Kidney (tissue), 14 donors: ENCODE data around the gene PFDN1. TPM values are rescaled to one million over a fixed set of nuclear protein-coding genes. Genes with fewer than 3 reads are reported as not detected.
"Not testable (repeated sequence)": the region's sequence is repeated elsewhere in the genome, so short reads cannot be mapped to it uniquely, and the experiment has no call there.

Experiments used
- DNase-seq, 5 donors: peaks; one replicate each; pipeline ENCODE4 v3.0.0-alpha.2; 2013 to 2020
- FAIRE-seq: peaks from 2 replicates; lab custom pipeline; 2012; peaks lifted over from hg19 to GRCh38; lab: Jason Lieb, UNC
- H3K27ac ChIP-seq, 2 donors: one replicate each; pipeline ENCODE4 v1.7.0; 2013; ENCODE audit warnings: low read depth in 2 of 2, low read length in 2 of 2, inconsistent platforms in 1 of 2
- H3K27me3 ChIP-seq: one replicate; pipeline ENCODE4 v1.7.1; 2013; ENCODE audit warnings: low read length, inconsistent platforms; ENCODE audit not compliant: control insufficient read depth, insufficient read depth
- H3K36me3 ChIP-seq, 3 donors: one replicate each; pipeline versions ENCODE4 v1.7.0 to v1.7.1; 2013; ENCODE audit warnings: low read length in 3 of 3, control low read depth in 1 of 3, inconsistent platforms in 1 of 3; ENCODE audit not compliant: insufficient read depth in 3 of 3, control insufficient read depth in 2 of 3
- H3K4me1 ChIP-seq, 3 donors: one replicate each; pipeline versions ENCODE4 v1.7.0 to v1.7.1; 2013; ENCODE audit warnings: low read length in 3 of 3, inconsistent platforms in 1 of 3, low read depth in 1 of 3; ENCODE audit not compliant: control insufficient read depth in 2 of 3, insufficient read depth in 2 of 3
- H3K4me3 ChIP-seq, 3 donors: one replicate each; pipeline versions ENCODE4 v1.7.0 to v1.8.1; 2013; ENCODE audit warnings: low read length in 3 of 3, control low read depth in 1 of 3, inconsistent platforms in 1 of 3
- H3K9ac ChIP-seq, 3 donors: one replicate each; pipeline versions ENCODE4 v1.7.0 to v1.7.1; 2013; ENCODE audit warnings: low read length in 3 of 3, control low read depth in 1 of 3, inconsistent platforms in 1 of 3
- H3K9me3 ChIP-seq, 3 donors: one replicate each; pipeline versions ENCODE4 v1.7.0 to v1.7.1; 2013; ENCODE audit warnings: low read length in 3 of 3, control low read depth in 1 of 3, inconsistent platforms in 1 of 3; ENCODE audit not compliant: control insufficient read depth in 2 of 3, insufficient read depth in 1 of 3
- intact Hi-C: fragments of 100-400 bp; cut with DNase I; formaldehyde crosslinking; loops from one replicate; pipeline ENCODE4 v1.11.1; 2022
- polyA plus RNA-seq: library from polyadenylated mRNA; stranded (reverse); fragments of 350-450 nt; fragmentation: Illumina TruSeq; extraction: RNeasy Lipid Tissue Mini Kit (QIAGEN cat#74804); gene quantifications from one replicate; pipeline ENCODE4 v1.2.3, GENCODE V29; 2014; ENCODE audit warnings: low read depth, low replicate concordance; ENCODE audit not compliant: insufficient read depth
- total RNA-seq: library from RNA; stranded (reverse); fragmentation: NEBNext Ultra II Directional; extraction: Animal tissue kit (Norgen Biotek cat#: 25700); gene quantifications from one replicate; pipeline ENCODE4 v1.2.1, GENCODE V29; 2021
- TF ChIP-seq, protein P1 (sequence below): IDR thresholded peaks from 3 replicates; pipeline ENCODE4 v1.5.1; 2012; ENCODE audit warnings: mild to moderate bottlenecking, moderate library complexity, borderline replicate concordance; ENCODE audit not compliant: insufficient read depth; ENCODE audit errors: extremely low read depth
- donor health status: control.
- donor health status: control.
- donor health status: control.
- donor health status: control.
- donor health status: control.
- donor health status: DM: yes; HTN: yes; CAD: no.
- donor health status: Normal renal cell carcinoma (clear cell type).

Gene PFDN1
- total and polyA plus RNA-seq, 2 donors from 2014 or later: 48.9 to 85.8 TPM

- FAIRE-seq (no peak), DNase-seq (no peak)
- no peaks in the 10 kb centered on the region for H3K27me3 ChIP-seq
- H3K9me3 ChIP-seq: no peaks in the 10 kb centered on the region
- intact Hi-C loops: no loop called here
- no peak overlapping the region for H3K27ac ChIP-seq
- H3K4me1 ChIP-seq: peaks cover 0 to 32% (median 15%) of the 10 kb centered on the region in 3 donors
- TF ChIP-seq, protein P1, sequence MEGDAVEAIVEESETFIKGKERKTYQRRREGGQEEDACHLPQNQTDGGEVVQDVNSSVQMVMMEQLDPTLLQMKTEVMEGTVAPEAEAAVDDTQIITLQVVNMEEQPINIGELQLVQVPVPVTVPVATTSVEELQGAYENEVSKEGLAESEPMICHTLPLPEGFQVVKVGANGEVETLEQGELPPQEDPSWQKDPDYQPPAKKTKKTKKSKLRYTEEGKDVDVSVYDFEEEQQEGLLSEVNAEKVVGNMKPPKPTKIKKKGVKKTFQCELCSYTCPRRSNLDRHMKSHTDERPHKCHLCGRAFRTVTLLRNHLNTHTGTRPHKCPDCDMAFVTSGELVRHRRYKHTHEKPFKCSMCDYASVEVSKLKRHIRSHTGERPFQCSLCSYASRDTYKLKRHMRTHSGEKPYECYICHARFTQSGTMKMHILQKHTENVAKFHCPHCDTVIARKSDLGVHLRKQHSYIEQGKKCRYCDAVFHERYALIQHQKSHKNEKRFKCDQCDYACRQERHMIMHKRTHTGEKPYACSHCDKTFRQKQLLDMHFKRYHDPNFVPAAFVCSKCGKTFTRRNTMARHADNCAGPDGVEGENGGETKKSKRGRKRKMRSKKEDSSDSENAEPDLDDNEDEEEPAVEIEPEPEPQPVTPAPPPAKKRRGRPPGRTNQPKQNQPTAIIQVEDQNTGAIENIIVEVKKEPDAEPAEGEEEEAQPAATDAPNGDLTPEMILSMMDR: no peak
- no peak overlapping the region for H3K4me3 ChIP-seq
- H3K36me3 ChIP-seq: peaks cover 0 to 6% (median 2%) of the 10 kb centered on the region in 3 donors
- no peak overlapping the region for H3K9ac ChIP-seq
Observed at GRCh38 chr5:140202610-140203009, 100.3 kb downstream of the PFDN1 start.

- no peak overlapping the region for H3K27ac ChIP-seq
- FAIRE-seq (no peak), DNase-seq (no peak)
Observed at GRCh38 chr5:140202078-140202477, 100.8 kb downstream of the PFDN1 start.

DNA sequence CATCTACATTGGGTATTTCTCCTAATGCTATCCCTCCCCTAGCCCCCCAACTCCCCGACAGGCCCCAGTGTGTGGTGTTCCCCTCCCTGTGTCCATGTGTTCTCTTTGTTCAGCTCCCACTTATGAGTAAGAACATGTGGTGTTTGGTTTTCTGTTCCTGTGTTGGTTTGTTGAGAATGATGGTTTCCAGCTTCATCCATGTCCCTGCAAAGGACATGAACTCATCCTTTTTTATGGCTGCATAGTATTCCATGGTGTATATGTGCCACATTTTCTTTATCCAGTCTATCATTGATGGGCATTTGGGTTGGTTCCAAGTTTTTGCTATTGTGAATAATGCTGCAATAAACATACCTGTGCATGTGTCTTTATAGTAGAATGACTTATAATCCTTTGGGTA lies 104.0 kb downstream of the PFDN1 start:
- H3K36me3 ChIP-seq, H3K4me3 ChIP-seq, H3K9me3 ChIP-seq, H3K27me3 ChIP-seq, H3K9ac ChIP-seq, intact Hi-C loops, DNase-seq, H3K27ac ChIP-seq, FAIRE-seq: not testable (repeated sequence)
- peaks cover 0 to 32% (median 9%) of the 10 kb centered on the region in 3 donors for H3K4me1 ChIP-seq

More at GRCh38 chr5:140202078-140202477, 100.8 kb downstream of the PFDN1 start:
- Histone ChIP-seq H3K4me1 (peaks cover 0 to 31% (median 15%) of the 10 kb centered on the region in 3 donors), H3K9ac (no peak overlapping the region), H3K4me3 (no peak overlapping the region), H3K27me3 (no peaks in the 10 kb centered on the region), H3K9me3 (no peaks in the 10 kb centered on the region), H3K36me3 (peaks cover 0 to 6% (median 2%) of the 10 kb centered on the region in 3 donors)
- TF ChIP-seq, protein P1: no peak
- intact Hi-C loops: no loop called here

DNA sequence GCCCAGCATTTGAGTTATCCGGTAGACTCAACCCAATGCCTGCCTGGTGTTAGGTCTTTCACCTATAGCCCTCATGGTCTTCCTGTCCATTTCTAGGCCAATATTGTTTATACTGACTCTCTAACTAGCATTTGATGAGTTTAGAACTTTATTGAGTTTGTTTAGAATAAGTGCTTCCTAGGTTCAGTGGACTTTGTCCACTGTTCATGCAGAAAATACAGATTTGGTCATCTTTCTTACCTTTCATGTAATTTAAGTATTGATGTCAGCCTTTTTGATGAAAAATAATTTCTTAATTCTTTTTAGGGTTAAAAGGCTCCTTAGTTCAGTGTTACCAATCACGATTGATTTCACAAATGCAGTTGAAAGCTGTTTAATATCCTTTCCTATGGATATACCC lies 105.9 kb downstream of the PFDN1 start:
- Histone ChIP-seq H3K27me3 (no peaks in the 10 kb centered on the region), H3K9me3 (no peaks in the 10 kb centered on the region), H3K9ac (no peak overlapping the region), H3K36me3 (peaks cover 0 to 7% (median 6%) of the 10 kb centered on the region in 3 donors), H3K4me3 (no peak overlapping the region), H3K4me1 (peaks cover 0 to 41% (median 9%) of the 10 kb centered on the region in 3 donors), H3K27ac (peak overlapping the region in 1 of 2 donors; percentile 65)
- TF ChIP-seq, protein P1: no peak
- DNase-seq (no peak), FAIRE-seq (no peak)
- intact Hi-C loops: no loop called here
